ENCODE measurements around the gene PEAR1.

DNA sequence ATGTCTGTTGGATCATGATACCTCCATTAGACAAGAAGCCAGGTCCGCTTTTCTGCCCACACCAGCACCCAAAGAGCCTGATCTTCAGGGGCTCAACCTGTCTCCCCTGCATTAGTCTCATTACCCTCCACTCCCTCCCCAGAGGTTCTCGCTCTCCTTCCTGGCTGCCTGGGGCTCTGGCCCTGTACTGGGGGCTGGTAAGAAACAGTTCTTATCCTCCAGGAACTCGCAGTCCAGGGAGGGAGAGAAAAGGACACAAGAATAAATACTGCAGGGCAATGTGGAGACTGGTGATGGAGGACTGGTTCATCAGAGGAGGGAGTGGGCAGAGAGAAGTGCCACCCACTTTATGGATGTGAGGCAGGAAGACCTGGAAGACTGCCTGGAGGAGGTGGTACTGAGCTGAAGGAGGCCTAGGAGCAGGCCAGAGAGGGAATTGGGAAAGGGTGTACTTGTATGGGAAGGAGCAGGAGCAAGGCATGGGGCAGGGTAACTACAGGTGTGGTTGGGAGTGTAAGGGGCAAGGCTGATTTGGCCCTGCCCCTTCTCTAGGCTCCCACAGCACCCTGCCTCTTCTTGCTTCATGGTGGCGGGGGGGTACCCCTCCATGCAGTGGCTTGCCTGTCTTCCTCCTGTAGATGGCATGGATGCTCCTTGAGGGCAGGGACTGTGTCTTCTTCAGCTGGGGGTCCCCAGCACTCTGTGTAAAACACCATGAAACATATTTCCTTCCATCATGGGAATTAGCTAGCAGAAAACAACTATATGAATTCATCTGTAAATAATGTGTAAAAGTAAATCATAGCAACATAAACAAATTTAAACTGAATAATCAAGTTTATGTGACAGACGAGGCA, 31.9 kb downstream of the PEAR1 start:
- TF ChIP-seq POLR2AphosphoS5 (IDR thresholded peaks at IDR 0.05; ENCODE audit: borderline replicate concordance, low read depth, low read length): no peak
- TF ChIP-seq EZH2 (IDR thresholded peaks at IDR 0.05): no peak
- TF ChIP-seq FOXP2 (optimal IDR thresholded peaks at IDR 0.05; ENCODE audit: control extremely low read depth, extremely low read length, insufficient read depth): no peak
